K562 (cell line): ENCODE data around the gene GALNT17. TPM values are rescaled to one million over a fixed set of nuclear protein-coding genes. Genes with fewer than 3 reads are reported as not detected.

Experiments
- ATAC-seq: fragments of 200-7000 bp; cut with Tn5 transposase; 3 replicates; pipeline ENCODE4 v1.9.1; 2020; ENCODE audit warnings: moderate library complexity
- BruUV-seq: library from RNA; stranded (reverse); fragments of 400-500 nt; replicated peaks from 2 replicates; lab custom pipeline; 2021; lab: Mats Ljungman, UMichigan
- CTCF ChIA-PET: fragments of 300-600 bp; formaldehyde crosslinking; extraction: SDS; loops from one replicate; lab custom pipeline; 2021; ENCODE audit warnings: low intra/inter-chr PET ratio; lab: Yijun Ruan, JAX
- POLR2A ChIA-PET: fragments of 300-600, 350-650 bp; sonication (Branson Sonifier 250); formaldehyde crosslinking; extraction: SDS; loops from one replicate; lab custom pipeline; 2021; ENCODE audit warnings: antibody characterized with exemption, inconsistent platforms; lab: Yijun Ruan, JAX
- DNase-seq, 4 experiments: peaks; one replicate each; pipeline versions ENCODE4 v3.0.0 to v3.0.0-alpha.2; 2011 to 2018; ENCODE audit warnings: low spot score in 3 of 4, mixed read lengths in 3 of 4; ENCODE audit errors: extremely low read depth in 1 of 4
- FAIRE-seq: peaks from 2 replicates; lab custom pipeline; 2011; peaks lifted over from hg19 to GRCh38; lab: Jason Lieb, UNC
- H2AFZ ChIP-seq: 2 replicates; pipeline ENCODE4 v1.6.0; 2011; ENCODE audit warnings: low read depth, low read length, control low read depth, inconsistent platforms
- H3K27ac ChIP-seq: fragments of 200-600 bp; 3 replicates; pipeline ENCODE4 v1.8.0; 2011; ENCODE audit warnings: low read depth, mild to moderate bottlenecking, control low read depth, inconsistent platforms, low read length, moderate library complexity, mixed read lengths; ENCODE audit errors: extremely low read depth
- H3K27me3 ChIP-seq, 2 experiments: fragments of 300-600 bp in 1 of 2; 2 replicates in 1 of 2; 3 replicates in 1 of 2; pipeline versions ENCODE4 v1.6.0 to v1.8.0; 2011; ENCODE audit warnings: inconsistent platforms in 2 of 2, low read length in 2 of 2, mild to moderate bottlenecking in 1 of 2, mixed read lengths in 1 of 2, moderate library complexity in 1 of 2; ENCODE audit not compliant: control insufficient read depth in 2 of 2, insufficient read depth in 2 of 2
- H3K36me3 ChIP-seq: fragments of 300-600 bp; 3 replicates; pipeline ENCODE4 v1.8.0; 2011; ENCODE audit warnings: mild to moderate bottlenecking, low read length, inconsistent platforms; ENCODE audit not compliant: control insufficient read depth, insufficient read depth
- H3K4me1 ChIP-seq, 2 experiments: fragments of 200-600 bp in 1 of 2; replicated peaks in 1 of 2; 2 replicates in 1 of 2; 3 replicates in 1 of 2; pipeline versions ENCODE4 v1.5.1 to v1.8.0; 2011; ENCODE audit warnings: inconsistent platforms in 2 of 2, low read length in 2 of 2, mild to moderate bottlenecking in 1 of 2, mixed read lengths in 1 of 2, moderate library complexity in 1 of 2; ENCODE audit not compliant: control insufficient read depth in 2 of 2, insufficient read depth in 2 of 2
- H3K4me2 ChIP-seq: 2 replicates; pipeline ENCODE4 v1.6.1; 2011; ENCODE audit warnings: low read length, control low read depth, inconsistent platforms, mixed read lengths; ENCODE audit not compliant: insufficient read depth
- H3K4me3 ChIP-seq: fragments of 200-600 bp; sonication (generic), shearing (Covaris generic); 2 replicates; pipeline ENCODE4 v1.5.1; 2016; ENCODE audit warnings: control low read depth, inconsistent platforms
- H3K79me2 ChIP-seq: fragments of 200-600 bp; 3 replicates; pipeline ENCODE4 v1.8.0; 2011; ENCODE audit warnings: low read length, inconsistent platforms; ENCODE audit not compliant: control insufficient read depth, insufficient read depth
- H3K9ac ChIP-seq, 2 experiments: 2 replicates each; pipeline versions ENCODE4 v1.6.0 to v1.6.1; 2011; ENCODE audit warnings: low read depth in 2 of 2, low read length in 2 of 2, control low read depth in 1 of 2, inconsistent platforms in 1 of 2, mild to moderate bottlenecking in 1 of 2, mixed read lengths in 1 of 2; ENCODE audit not compliant: insufficient read depth in 1 of 2
- H3K9me1 ChIP-seq: one replicate; pipeline ENCODE4 v1.6.0; 2011; ENCODE audit warnings: inconsistent platforms, mild to moderate bottlenecking, low read length, moderate library complexity; ENCODE audit not compliant: control insufficient read depth, insufficient read depth
- H3K9me3 ChIP-seq: replicated peaks from 2 replicates; pipeline ENCODE4 v1.5.1; 2011; ENCODE audit warnings: low read depth, low read length, inconsistent platforms; ENCODE audit not compliant: control insufficient read depth, insufficient read depth
- H4K20me1 ChIP-seq: replicated peaks from 2 replicates; pipeline ENCODE4 v1.6.1; 2011; ENCODE audit warnings: low read length, inconsistent platforms, mixed read lengths; ENCODE audit not compliant: control insufficient read depth, insufficient read depth
- SETDB1 ChIP-seq: IDR thresholded peaks from one replicate; pipeline ENCODE4 v1.6.1; 2012; ENCODE audit warnings: low read length, control low read depth, inconsistent platforms
- SOX6 ChIP-seq: fragments of 450-650 bp; IDR thresholded peaks from 2 replicates; pipeline ENCODE4 v1.6.1; 2014; ENCODE audit warnings: mild to moderate bottlenecking
- ZNF175 ChIP-seq: fragments of 200-800 bp; sonication (Bioruptor generic); IDR thresholded peaks from 2 replicates; pipeline ENCODE4 v1.6.1; 2016; ENCODE audit warnings: low read depth, mild to moderate bottlenecking, missing genetic modification characterization, missing compliant biosample characterization
- WGBS: fragments of 100-300 bp; shearing (Covaris generic); methylation state at CpG from one replicate; pipeline ENCODE4 v1.1.6; 2016; ENCODE audit warnings: low coverage, mixed read lengths; ENCODE audit not compliant: insufficient coverage; ENCODE audit errors: missing lambda C conversion rate; 5-methylcytosine and 5-hydroxymethylcytosine counted together
- in situ Hi-C: fragments of 300-500 bp; cut with MboI; formaldehyde crosslinking; loops from 4 replicates; pipeline ENCODE4 v1.15.0; 2018; ENCODE audit warnings: inconsistent platforms, mixed read lengths
- intact Hi-C: fragments of 100-400 bp; cut with micrococcal nuclease; formaldehyde crosslinking; loops from 2 replicates; pipeline ENCODE4 v1.14.2; 2022
- polyA plus RNA-seq, 8 experiments: library from polyadenylated mRNA; depleted of rRNA in 4 of 8; stranded (reverse) in 5 of 8; unstranded in 3 of 8; fragments of >200 nt; fragmentation: Nextera tagmentation in 2 of 8; fragmentation: Illumina TruSeq in 1 of 8; extraction: Ambion mirVana in 2 of 8; extraction: Trizol in 1 of 8; gene quantifications; 2 replicates each; pipeline versions ENCODE4 v1.2.1 to v1.2.3, GENCODE V29; 2011 to 2014; ENCODE audit warnings: inconsistent platforms in 1 of 8, missing spikeins in 1 of 8
- total RNA-seq, 7 experiments: library from RNA; depleted of rRNA in 6 of 7; stranded (reverse); fragments of >200 nt in 6 of 7; fragmentation: Illumina TruSeq in 2 of 7; extraction: Trizol in 2 of 7; gene quantifications; 2 replicates each; pipeline versions ENCODE4 v1.2.1 to v1.2.3, GENCODE V29; 2011 to 2021; ENCODE audit warnings: low replicate concordance in 1 of 7
- TF ChIP-seq, protein P1 (sequence below): fragments of 150-350 bp; IDR thresholded peaks from 2 replicates; pipeline ENCODE4 v1.6.1; 2014; ENCODE audit warnings: low read depth, mild to moderate bottlenecking, low read length, borderline replicate concordance

Gene GALNT17
- total and polyA plus RNA-seq, 9 of the 15 experiments (the other 6 are each of a cell fraction or from before 2014, with no cell fraction given) = not detected

DNA sequence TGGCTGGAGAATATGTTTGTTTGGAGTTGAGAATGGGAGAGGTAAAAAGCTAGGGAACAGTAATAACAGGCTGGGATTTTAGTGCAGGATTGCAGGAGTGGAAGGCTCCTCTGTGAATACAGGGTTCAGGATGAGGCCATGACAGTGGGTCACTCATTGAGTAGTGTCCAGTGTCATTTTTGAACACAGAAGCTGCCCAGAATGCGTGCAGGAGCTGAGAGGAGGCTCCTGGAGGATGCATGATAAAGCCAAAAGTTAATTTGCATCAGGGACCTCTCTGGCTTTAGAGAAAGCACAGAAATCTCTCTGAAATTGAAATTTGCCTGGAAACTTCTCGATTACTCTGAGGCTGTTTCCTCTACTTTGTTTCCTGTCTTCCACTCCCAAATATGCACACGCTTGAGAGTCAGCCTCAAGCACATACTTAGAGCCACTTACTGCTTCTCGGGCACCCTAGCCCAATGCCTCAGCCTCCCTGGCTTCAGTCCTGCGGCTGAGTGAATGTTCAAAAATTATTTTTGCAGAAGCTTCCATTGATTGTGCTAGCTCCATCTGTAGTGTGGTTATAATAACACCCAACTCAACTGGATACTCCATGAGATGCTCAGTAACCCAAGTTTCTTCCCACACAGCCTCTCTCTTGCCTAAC is 1.8 kb upstream of the GALNT17 start:
- FAIRE-seq (no peak), ATAC-seq (no peak), DNase-seq (no peak)
- ChIA-PET CTCF (no interaction called here), POLR2A (no interaction called here)
- no peaks in the 10 kb centered on the region for H4K20me1 ChIP-seq
- BruUV-seq = no TSS peak
- no peak overlapping the region for H2AFZ ChIP-seq
- TF ChIP-seq SOX6 (no peak), SETDB1 (no peak), ZNF175 (no peak)
- TF ChIP-seq, protein P1, sequence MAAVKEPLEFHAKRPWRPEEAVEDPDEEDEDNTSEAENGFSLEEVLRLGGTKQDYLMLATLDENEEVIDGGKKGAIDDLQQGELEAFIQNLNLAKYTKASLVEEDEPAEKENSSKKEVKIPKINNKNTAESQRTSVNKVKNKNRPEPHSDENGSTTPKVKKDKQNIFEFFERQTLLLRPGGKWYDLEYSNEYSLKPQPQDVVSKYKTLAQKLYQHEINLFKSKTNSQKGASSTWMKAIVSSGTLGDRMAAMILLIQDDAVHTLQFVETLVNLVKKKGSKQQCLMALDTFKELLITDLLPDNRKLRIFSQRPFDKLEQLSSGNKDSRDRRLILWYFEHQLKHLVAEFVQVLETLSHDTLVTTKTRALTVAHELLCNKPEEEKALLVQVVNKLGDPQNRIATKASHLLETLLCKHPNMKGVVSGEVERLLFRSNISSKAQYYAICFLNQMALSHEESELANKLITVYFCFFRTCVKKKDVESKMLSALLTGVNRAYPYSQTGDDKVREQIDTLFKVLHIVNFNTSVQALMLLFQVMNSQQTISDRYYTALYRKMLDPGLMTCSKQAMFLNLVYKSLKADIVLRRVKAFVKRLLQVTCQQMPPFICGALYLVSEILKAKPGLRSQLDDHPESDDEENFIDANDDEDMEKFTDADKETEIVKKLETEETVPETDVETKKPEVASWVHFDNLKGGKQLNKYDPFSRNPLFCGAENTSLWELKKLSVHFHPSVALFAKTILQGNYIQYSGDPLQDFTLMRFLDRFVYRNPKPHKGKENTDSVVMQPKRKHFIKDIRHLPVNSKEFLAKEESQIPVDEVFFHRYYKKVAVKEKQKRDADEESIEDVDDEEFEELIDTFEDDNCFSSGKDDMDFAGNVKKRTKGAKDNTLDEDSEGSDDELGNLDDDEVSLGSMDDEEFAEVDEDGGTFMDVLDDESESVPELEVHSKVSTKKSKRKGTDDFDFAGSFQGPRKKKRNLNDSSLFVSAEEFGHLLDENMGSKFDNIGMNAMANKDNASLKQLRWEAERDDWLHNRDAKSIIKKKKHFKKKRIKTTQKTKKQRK = no peak
- H3K27ac ChIP-seq = no peak overlapping the region
- H3K27me3 ChIP-seq = no peaks in the 10 kb centered on the region
- intact Hi-C loops = no loop called here
- no peaks in the 10 kb centered on the region; a peak in 1 of 5 replicates for H3K4me1 ChIP-seq
- no peaks in the 10 kb centered on the region for H3K36me3 ChIP-seq
- WGBS = 1% methylated on average over 5 of the region's 5 CpGs
- H3K9ac ChIP-seq = no peak overlapping the region
- H3K9me1 ChIP-seq = no peaks in the 10 kb centered on the region
- no peaks in the 10 kb centered on the region for H3K79me2 ChIP-seq
- H3K9me3 ChIP-seq = no peaks in the 10 kb centered on the region
- no peak overlapping the region for H3K4me2 ChIP-seq
- in situ Hi-C loops = no loop called here
- no peak overlapping the region for H3K4me3 ChIP-seq
